Natural killer cell (primary cell): ENCODE measurements around the gene LTB4R2. TPM values are rescaled to one million over a fixed set of nuclear protein-coding genes. Genes with fewer than 3 reads are reported as not detected.

ENCODE experiments used
- ATAC-seq, 3 donors: fragments of 150-1000 bp in 2 of 3; fragments of 200-7000 bp in 1 of 3; cut with Tn5 transposase; 1 replicate in 1 of 3; 2 replicates in 2 of 3; pipeline ENCODE4 v1.10.0; 2021; ENCODE audit warnings: mild to moderate bottlenecking in 2 of 3, moderate library complexity in 2 of 3
- DNase-seq, 2 donors: peaks; one replicate each; pipeline versions ENCODE4 v3.0.0 to v3.0.0-alpha.2; 2013 to 2021; ENCODE audit warnings: mixed read lengths in 1 of 2
- H3K27ac ChIP-seq: one replicate; pipeline ENCODE4 v1.5.1; 2013; ENCODE audit warnings: mild to moderate bottlenecking, low read length
- H3K27me3 ChIP-seq: one replicate; pipeline ENCODE4 v1.6.1; 2013; ENCODE audit warnings: low read length; ENCODE audit not compliant: control insufficient read depth, insufficient read depth
- H3K36me3 ChIP-seq: one replicate; pipeline ENCODE4 v1.6.1; 2013; ENCODE audit warnings: low read length; ENCODE audit not compliant: control insufficient read depth, insufficient read depth
- H3K4me1 ChIP-seq: one replicate; pipeline ENCODE4 v1.6.1; 2013; ENCODE audit warnings: low read length; ENCODE audit not compliant: control insufficient read depth, insufficient read depth
- H3K4me3 ChIP-seq: one replicate; pipeline ENCODE4 v1.5.1; 2013; ENCODE audit warnings: low read length
- H3K9me3 ChIP-seq: one replicate; pipeline ENCODE4 v1.6.1; 2013; ENCODE audit warnings: low read length; ENCODE audit not compliant: control insufficient read depth, insufficient read depth
- H3K27ac Mint-ChIP-seq, 2 donors: one replicate each; pipeline ENCODE4 v1.8.0; 2022; ENCODE audit warnings: mild to moderate bottlenecking in 2 of 2, mixed read lengths in 2 of 2, moderate library complexity in 1 of 2
- H3K27me3 Mint-ChIP-seq, 2 donors: one replicate each; pipeline ENCODE4 v1.8.0; 2022; ENCODE audit warnings: low read depth in 2 of 2, mixed read lengths in 2 of 2
- H3K36me3 Mint-ChIP-seq: one replicate; pipeline ENCODE4 v1.8.0; 2022; ENCODE audit warnings: mixed read lengths
- H3K4me1 Mint-ChIP-seq, 2 donors: one replicate each; pipeline ENCODE4 v1.8.0; 2022; ENCODE audit warnings: mixed read lengths in 2 of 2
- H3K4me3 Mint-ChIP-seq: one replicate; pipeline ENCODE4 v1.8.0; 2022; ENCODE audit warnings: mild to moderate bottlenecking, moderate library complexity, mixed read lengths
- H3K9me3 Mint-ChIP-seq, 2 donors: one replicate each; pipeline ENCODE4 v1.8.0; 2022; ENCODE audit warnings: mixed read lengths in 2 of 2
- CTCF ChIP-seq: fragments of 200-600 bp; IDR thresholded peaks from one replicate; pipeline ENCODE4 v1.8.0; 2022; ENCODE audit warnings: antibody characterized with exemption
- WGBS: methylation state at CpG from one replicate; pipeline ENCODE4 v1.1.7; 2013; ENCODE audit warnings: missing lambda C conversion rate; ENCODE audit not compliant: insufficient coverage; 5-methylcytosine and 5-hydroxymethylcytosine counted together
- intact Hi-C: fragments of 100-400 bp; cut with micrococcal nuclease; formaldehyde crosslinking; loops from one replicate; pipeline ENCODE4 v1.14.2; 2022
- total RNA-seq, 4 donors: library from RNA; stranded (reverse); fragments of 120-200 nt in 1 of 4; gene quantifications; one replicate each; pipeline versions ENCODE4 v1.2.3 to v1.2.4, GENCODE V29; 2013 to 2022

Gene LTB4R2
- total RNA-seq, 3 donors from 2014 or later (not counting 1 experiment from before 2014, with no cell fraction given): 27.6 to 40.5 (median 37.4) TPM

- H3K4me1 ChIP-seq: no peaks in the 10 kb centered on the region
- H3K4me1 Mint-ChIP-seq: no peaks in the 10 kb centered on the region
- H3K27me3 Mint-ChIP-seq: peaks cover 26 to 51% of the 10 kb centered on the region in 2 donors
- peaks cover 3% of the 10 kb centered on the region for H3K27me3 ChIP-seq
- intact Hi-C loops: no loop called here
- H3K36me3 ChIP-seq: no peaks in the 10 kb centered on the region
- H3K27ac Mint-ChIP-seq: no peak overlapping the region
- H3K4me3 Mint-ChIP-seq: no peak overlapping the region
- no peaks in the 10 kb centered on the region for H3K9me3 ChIP-seq
- H3K36me3 Mint-ChIP-seq: no peaks in the 10 kb centered on the region
- no peak for ATAC-seq
- no peak overlapping the region for H3K27ac ChIP-seq
- WGBS: 85% methylated on average over 3 of the region's 7 CpGs
- no peak for DNase-seq
- no peak for TF ChIP-seq CTCF
- no peaks in the 10 kb centered on the region for H3K9me3 Mint-ChIP-seq
- no peak overlapping the region for H3K4me3 ChIP-seq
These were observed 45.1 kb downstream of the LTB4R2 start for GRCh38 chr14:24355009-24355408.

GRCh38 chr14:24356208-24356607 is 46.3 kb downstream of the LTB4R2 start:
- H3K9me3 Mint-ChIP-seq: no peaks in the 10 kb centered on the region

GRCh38 chr14:24360281-24360680 is 50.3 kb downstream of the LTB4R2 start:
- DNase-seq: no peak
- Mint-ChIP-seq H3K27ac (no peak overlapping the region), H3K27me3 (peaks cover 21 to 47% of the 10 kb centered on the region in 2 donors), H3K36me3 (no peaks in the 10 kb centered on the region), H3K4me1 (peaks cover 0 to 2% of the 10 kb centered on the region in 2 donors), H3K9me3 (no peaks in the 10 kb centered on the region), H3K4me3 (no peak overlapping the region)
- Histone ChIP-seq H3K9me3 (no peaks in the 10 kb centered on the region), H3K27me3 (peaks cover 4% of the 10 kb centered on the region), H3K4me3 (no peak overlapping the region), H3K27ac (no peak overlapping the region), H3K36me3 (no peaks in the 10 kb centered on the region), H3K4me1 (no peaks in the 10 kb centered on the region)
- no peak for TF ChIP-seq CTCF
- intact Hi-C loops: no loop called here
- no peak for ATAC-seq
- WGBS: 92% methylated on average over 3 of the region's 3 CpGs

More at GRCh38 chr14:24356208-24356607, 46.3 kb downstream of the LTB4R2 start:
- no peaks in the 10 kb centered on the region for H3K36me3 Mint-ChIP-seq
- Histone ChIP-seq H3K27me3 (peaks cover 3% of the 10 kb centered on the region), H3K36me3 (no peaks in the 10 kb centered on the region), H3K4me3 (no peak overlapping the region), H3K27ac (no peak overlapping the region), H3K9me3 (no peaks in the 10 kb centered on the region), H3K4me1 (no peaks in the 10 kb centered on the region)
- no peak for TF ChIP-seq CTCF
- intact Hi-C loops: no loop called here
- no peaks in the 10 kb centered on the region for H3K4me1 Mint-ChIP-seq
- H3K27ac Mint-ChIP-seq: no peak overlapping the region
- no peak overlapping the region for H3K4me3 Mint-ChIP-seq
- ATAC-seq: no peak
- WGBS: 90% methylated on average over 3 of the region's 4 CpGs
- peaks cover 29 to 52% of the 10 kb centered on the region in 2 donors for H3K27me3 Mint-ChIP-seq
- no peak for DNase-seq

- Mint-ChIP-seq H3K4me3 (no peak overlapping the region), H3K36me3 (no peaks in the 10 kb centered on the region), H3K4me1 (peaks cover 8 to 9% of the 10 kb centered on the region in 2 donors), H3K9me3 (no peaks in the 10 kb centered on the region), H3K27me3 (peaks cover 28 to 55% of the 10 kb centered on the region in 2 donors), H3K27ac (no peak overlapping the region)
- H3K36me3 ChIP-seq: no peaks in the 10 kb centered on the region
- ATAC-seq: no peak
- H3K4me1 ChIP-seq: peaks cover 9% of the 10 kb centered on the region
- peaks cover 13% of the 10 kb centered on the region for H3K27me3 ChIP-seq
- H3K27ac ChIP-seq: no peak overlapping the region
- DNase-seq: no peak
- no peak overlapping the region for H3K4me3 ChIP-seq
- WGBS: no CpG with 5 or more reads among the region's 2 CpGs
- H3K9me3 ChIP-seq: no peaks in the 10 kb centered on the region
- intact Hi-C loops: no loop called here
- no peak for TF ChIP-seq CTCF
These were observed 51.4 kb downstream of the LTB4R2 start for GRCh38 chr14:24361326-24361725.
